ENCODE measurements around the gene EIF3K.

- no peak for TF ChIP-seq CTCF (IDR thresholded peaks at IDR 0.05)
- TF ChIP-seq POLR2A (IDR thresholded peaks at IDR 0.05): no peak
These were observed 60.9 kb downstream of the EIF3K start for GRCh38 chr19:38679839-38680238.

Measured in heart left ventricle (tissue), 13 donors.